NB4 (cell line): ENCODE data around the gene CTNND2.

Source experiments
- POLR2A ChIP-seq: IDR thresholded peaks from 2 replicates; pipeline ENCODE4 v1.6.1; 2011; ENCODE audit warnings: mild to moderate bottlenecking; ENCODE audit not compliant: insufficient read length; ENCODE audit errors: extremely low read depth
- TF ChIP-seq, protein P1 (sequence below): IDR thresholded peaks from one replicate; pipeline ENCODE4 v1.5.1; 2012; ENCODE audit warnings: low read depth, low read length

DNA sequence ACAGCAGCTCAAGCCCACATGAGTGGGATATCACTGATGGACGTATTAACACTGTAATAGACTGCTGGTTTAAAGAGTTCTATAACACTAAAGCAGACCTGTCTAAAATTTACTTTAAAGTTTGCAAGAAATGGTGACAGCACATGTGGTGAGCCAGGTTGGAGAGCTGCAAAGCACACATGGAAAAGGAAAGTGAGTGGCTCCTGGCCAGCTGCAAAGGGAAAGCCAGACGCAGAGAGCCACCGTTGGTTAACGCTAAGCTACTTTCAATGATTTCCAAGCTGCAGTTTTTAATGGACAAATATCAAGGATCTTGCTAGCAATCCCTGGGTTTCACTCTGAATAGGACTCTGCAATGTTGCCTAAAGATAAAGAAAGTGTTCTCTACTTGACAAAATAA lies 89.9 kb downstream of the CTNND2 start:
- TF ChIP-seq, protein P1, sequence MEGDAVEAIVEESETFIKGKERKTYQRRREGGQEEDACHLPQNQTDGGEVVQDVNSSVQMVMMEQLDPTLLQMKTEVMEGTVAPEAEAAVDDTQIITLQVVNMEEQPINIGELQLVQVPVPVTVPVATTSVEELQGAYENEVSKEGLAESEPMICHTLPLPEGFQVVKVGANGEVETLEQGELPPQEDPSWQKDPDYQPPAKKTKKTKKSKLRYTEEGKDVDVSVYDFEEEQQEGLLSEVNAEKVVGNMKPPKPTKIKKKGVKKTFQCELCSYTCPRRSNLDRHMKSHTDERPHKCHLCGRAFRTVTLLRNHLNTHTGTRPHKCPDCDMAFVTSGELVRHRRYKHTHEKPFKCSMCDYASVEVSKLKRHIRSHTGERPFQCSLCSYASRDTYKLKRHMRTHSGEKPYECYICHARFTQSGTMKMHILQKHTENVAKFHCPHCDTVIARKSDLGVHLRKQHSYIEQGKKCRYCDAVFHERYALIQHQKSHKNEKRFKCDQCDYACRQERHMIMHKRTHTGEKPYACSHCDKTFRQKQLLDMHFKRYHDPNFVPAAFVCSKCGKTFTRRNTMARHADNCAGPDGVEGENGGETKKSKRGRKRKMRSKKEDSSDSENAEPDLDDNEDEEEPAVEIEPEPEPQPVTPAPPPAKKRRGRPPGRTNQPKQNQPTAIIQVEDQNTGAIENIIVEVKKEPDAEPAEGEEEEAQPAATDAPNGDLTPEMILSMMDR: no peak
- TF ChIP-seq POLR2A: no peak
